Vagina (tissue), 2 donors: ENCODE measurements around the gene UBE2U.

Source experiments
- CTCF ChIP-seq, 3 experiments: fragments of 450-650 bp in 2 of 3; fragments of 200-600 bp in 1 of 3; sonication (generic) in 1 of 3; IDR thresholded peaks; one replicate each; pipeline ENCODE4 v1.5.1; 2017 to 2019; ENCODE audit warnings: antibody characterized with exemption in 3 of 3, mild to moderate bottlenecking in 2 of 3, moderate library complexity in 2 of 3
- POLR2A ChIP-seq, 2 donors: fragments of 450-650 bp; IDR thresholded peaks; one replicate each; pipeline ENCODE4 v1.6.1; 2017; ENCODE audit warnings: antibody characterized with exemption in 2 of 2, mild to moderate bottlenecking in 2 of 2, moderate library complexity in 2 of 2

- TF ChIP-seq CTCF (IDR thresholded peaks at IDR 0.05): no peak
- no peak for TF ChIP-seq POLR2A (IDR thresholded peaks at IDR 0.05)
Measured at GRCh38 chr1:64282351-64282750, 78.9 kb downstream of the UBE2U start.
